HEK293 (cell line): Measurements from ENCODE around the gene XPNPEP1.

ENCODE experiments used
- CTCF ChIA-PET: fragments of 350-600 bp; formaldehyde crosslinking; extraction: SDS; loops from one replicate; lab custom pipeline; 2021; ENCODE audit warnings: antibody characterized with exemption; lab: Yijun Ruan, JAX
- POLR2A ChIA-PET: fragments of 300-600 bp; formaldehyde crosslinking; extraction: SDS; loops from one replicate; lab custom pipeline; 2020; ENCODE audit warnings: antibody characterized with exemption, inconsistent platforms; lab: Yijun Ruan, JAX
- H3K27ac ChIP-seq: fragments of 200-500 bp; sonication (Bioruptor generic); 2 replicates; pipeline ENCODE4 v1.5.1; 2014; ENCODE audit warnings: low read depth, low read length, control low read depth, inconsistent platforms; ENCODE audit errors: extremely low read depth
- H3K36me3 ChIP-seq, 2 experiments: fragments of 200-500 bp in 1 of 2; sonication (Bioruptor generic) in 1 of 2; 1 replicate in 1 of 2; 2 replicates in 1 of 2; pipeline ENCODE4 v1.5.1; 2014 to 2017; ENCODE audit warnings: inconsistent platforms in 2 of 2, low read length in 2 of 2; ENCODE audit not compliant: control insufficient read depth in 2 of 2, insufficient read depth in 1 of 2
- H3K4me1 ChIP-seq: fragments of 200-500 bp; sonication (Bioruptor generic); 2 replicates; pipeline ENCODE4 v1.5.1; 2014; ENCODE audit warnings: mild to moderate bottlenecking, low read length, inconsistent platforms; ENCODE audit not compliant: control insufficient read depth, insufficient read depth
- H3K4me3 ChIP-seq: 2 replicates; pipeline ENCODE4 v1.5.1; 2011; ENCODE audit warnings: low read depth, mild to moderate bottlenecking, control low read depth, low read length, moderate library complexity
- H3K9me3 ChIP-seq: fragments of 200-500 bp; sonication (Bioruptor generic); 2 replicates; pipeline ENCODE4 v1.5.1; 2014; ENCODE audit warnings: low read depth, low read length, inconsistent platforms; ENCODE audit not compliant: control insufficient read depth, insufficient read depth
- MZF1 ChIP-seq: fragments of 450-650 bp; formaldehyde crosslinking; IDR thresholded peaks from 2 replicates; pipeline ENCODE4 v1.5.1; 2017; ENCODE audit warnings: missing biosample characterization, missing genetic modification characterization, borderline replicate concordance
- SETDB1 ChIP-seq: IDR thresholded peaks from one replicate; pipeline ENCODE4 v1.6.1; 2017; ENCODE audit warnings: mild to moderate bottlenecking, low read length, moderate library complexity, mixed read lengths; ENCODE audit not compliant: insufficient read length
- YY2 ChIP-seq: fragments of 450-650 bp; formaldehyde crosslinking; IDR thresholded peaks from 2 replicates; pipeline ENCODE4 v1.5.1; 2016; ENCODE audit warnings: missing biosample characterization, missing genetic modification characterization
- ZNF10 ChIP-seq: fragments of 450-650 bp; formaldehyde crosslinking; IDR thresholded peaks from 2 replicates; pipeline ENCODE4 v1.5.1; 2017; ENCODE audit warnings: missing biosample characterization, missing genetic modification characterization
- ZNF146 ChIP-seq: fragments of 450-650 bp; formaldehyde crosslinking; IDR thresholded peaks from 2 replicates; pipeline ENCODE4 v1.5.1; 2016; ENCODE audit warnings: missing biosample characterization, missing genetic modification characterization
- ZNF157 ChIP-seq: fragments of 450-650 bp; formaldehyde crosslinking; IDR thresholded peaks from 2 replicates; pipeline ENCODE4 v1.5.1; 2016; ENCODE audit warnings: missing biosample characterization, missing genetic modification characterization
- ZNF311 ChIP-seq: fragments of 450-650 bp; formaldehyde crosslinking; IDR thresholded peaks from 2 replicates; pipeline ENCODE4 v1.5.1; 2017; ENCODE audit warnings: missing biosample characterization, missing genetic modification characterization, borderline replicate concordance
- ZNF501 ChIP-seq: fragments of 450-650 bp; formaldehyde crosslinking; IDR thresholded peaks from 2 replicates; pipeline ENCODE4 v1.5.1; 2016; ENCODE audit warnings: missing biosample characterization, missing genetic modification characterization
- ZNF530 ChIP-seq: fragments of 450-650 bp; formaldehyde crosslinking; IDR thresholded peaks from 2 replicates; pipeline ENCODE4 v1.5.1; 2016; ENCODE audit warnings: low read depth, missing biosample characterization, missing genetic modification characterization
- ZNF560 ChIP-seq: fragments of 450-650 bp; formaldehyde crosslinking; IDR thresholded peaks from 2 replicates; pipeline ENCODE4 v1.5.1; 2017; ENCODE audit warnings: missing biosample characterization, missing genetic modification characterization, borderline replicate concordance
- ZNF623 ChIP-seq: fragments of 450-650 bp; formaldehyde crosslinking; IDR thresholded peaks from 2 replicates; pipeline ENCODE4 v1.5.1; 2016; ENCODE audit warnings: missing biosample characterization, missing genetic modification characterization
- ZNF654 ChIP-seq: fragments of 450-650 bp; formaldehyde crosslinking; IDR thresholded peaks from 2 replicates; pipeline ENCODE4 v1.5.1; 2016; ENCODE audit warnings: low read depth, missing biosample characterization, missing genetic modification characterization
- ZNF692 ChIP-seq: fragments of 450-650 bp; formaldehyde crosslinking; IDR thresholded peaks from 2 replicates; pipeline ENCODE4 v1.5.1; 2016; ENCODE audit warnings: missing biosample characterization, missing genetic modification characterization
- ZNF785 ChIP-seq: fragments of 450-650 bp; formaldehyde crosslinking; IDR thresholded peaks from 2 replicates; pipeline ENCODE4 v1.5.1; 2016; ENCODE audit warnings: missing biosample characterization, missing genetic modification characterization
- TF ChIP-seq, protein P1 (sequence below): fragments of 450-650 bp; formaldehyde crosslinking; IDR thresholded peaks from 2 replicates; pipeline ENCODE4 v1.5.0; 2017; ENCODE audit warnings: missing biosample characterization, missing genetic modification characterization, borderline replicate concordance
- TF ChIP-seq, protein P2 (sequence below): fragments of 450-650 bp; formaldehyde crosslinking; IDR thresholded peaks from 2 replicates; pipeline ENCODE4 v1.5.1; 2017; ENCODE audit warnings: missing biosample characterization, missing genetic modification characterization
- TF ChIP-seq, protein P3 (sequence below): fragments of 450-650 bp; formaldehyde crosslinking; IDR thresholded peaks from 2 replicates; pipeline ENCODE4 v1.5.1; 2016; ENCODE audit warnings: missing biosample characterization, missing genetic modification characterization

Gene XPNPEP1

DNA sequence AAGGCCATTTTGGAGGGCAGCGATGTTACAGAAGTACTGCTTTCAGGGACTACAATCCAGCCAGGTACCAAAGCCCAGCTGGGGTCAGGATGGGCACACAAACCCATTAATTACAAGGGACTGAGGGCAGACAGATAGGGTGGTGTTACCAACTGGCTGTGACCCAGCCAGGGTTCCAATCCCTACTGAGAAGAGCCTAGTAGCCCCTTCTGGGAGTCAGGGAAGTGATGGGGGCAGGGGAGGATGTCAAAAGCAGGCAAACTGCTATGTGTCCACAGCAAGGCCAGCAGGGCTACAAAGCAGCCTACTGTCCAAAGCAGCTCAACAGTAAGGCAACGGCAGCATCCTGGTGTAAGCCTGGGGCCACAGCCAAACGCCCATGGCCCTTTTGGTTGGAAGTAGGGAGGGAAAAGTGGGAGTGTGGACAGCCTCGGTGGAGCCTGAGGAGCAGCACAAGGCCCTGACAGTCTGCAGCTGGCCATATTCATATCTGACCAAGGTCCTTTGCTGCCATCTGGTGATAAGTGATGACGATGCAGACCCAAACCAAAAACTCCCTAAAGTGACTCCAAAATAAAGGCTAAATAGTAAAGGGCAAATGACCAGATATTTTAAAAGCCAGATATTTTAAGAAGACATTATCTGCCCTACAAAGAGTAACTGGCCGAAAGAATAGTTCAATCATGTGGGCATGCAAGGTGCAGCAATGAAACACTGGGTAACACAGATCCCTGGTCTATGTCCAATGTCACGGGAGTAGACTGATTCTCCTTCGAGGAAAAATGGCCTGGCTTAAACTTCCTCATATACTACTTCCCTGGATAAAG lies 56.9 kb downstream of the XPNPEP1 start:
- POLR2A ChIA-PET: no interaction called here
- TF ChIP-seq, protein P1, sequence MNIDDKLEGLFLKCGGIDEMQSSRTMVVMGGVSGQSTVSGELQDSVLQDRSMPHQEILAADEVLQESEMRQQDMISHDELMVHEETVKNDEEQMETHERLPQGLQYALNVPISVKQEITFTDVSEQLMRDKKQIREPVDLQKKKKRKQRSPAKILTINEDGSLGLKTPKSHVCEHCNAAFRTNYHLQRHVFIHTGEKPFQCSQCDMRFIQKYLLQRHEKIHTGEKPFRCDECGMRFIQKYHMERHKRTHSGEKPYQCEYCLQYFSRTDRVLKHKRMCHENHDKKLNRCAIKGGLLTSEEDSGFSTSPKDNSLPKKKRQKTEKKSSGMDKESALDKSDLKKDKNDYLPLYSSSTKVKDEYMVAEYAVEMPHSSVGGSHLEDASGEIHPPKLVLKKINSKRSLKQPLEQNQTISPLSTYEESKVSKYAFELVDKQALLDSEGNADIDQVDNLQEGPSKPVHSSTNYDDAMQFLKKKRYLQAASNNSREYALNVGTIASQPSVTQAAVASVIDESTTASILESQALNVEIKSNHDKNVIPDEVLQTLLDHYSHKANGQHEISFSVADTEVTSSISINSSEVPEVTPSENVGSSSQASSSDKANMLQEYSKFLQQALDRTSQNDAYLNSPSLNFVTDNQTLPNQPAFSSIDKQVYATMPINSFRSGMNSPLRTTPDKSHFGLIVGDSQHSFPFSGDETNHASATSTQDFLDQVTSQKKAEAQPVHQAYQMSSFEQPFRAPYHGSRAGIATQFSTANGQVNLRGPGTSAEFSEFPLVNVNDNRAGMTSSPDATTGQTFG (tag by site-specific recombination): no peak
- TF ChIP-seq ZNF654: peak; percentile 25
- no peak for TF ChIP-seq YY2
- TF ChIP-seq ZNF692: no peak
- no peak for TF ChIP-seq ZNF157 (tag by site-specific recombination)
- TF ChIP-seq ZNF785 (tag by site-specific recombination): no peak
- TF ChIP-seq, protein P2, sequence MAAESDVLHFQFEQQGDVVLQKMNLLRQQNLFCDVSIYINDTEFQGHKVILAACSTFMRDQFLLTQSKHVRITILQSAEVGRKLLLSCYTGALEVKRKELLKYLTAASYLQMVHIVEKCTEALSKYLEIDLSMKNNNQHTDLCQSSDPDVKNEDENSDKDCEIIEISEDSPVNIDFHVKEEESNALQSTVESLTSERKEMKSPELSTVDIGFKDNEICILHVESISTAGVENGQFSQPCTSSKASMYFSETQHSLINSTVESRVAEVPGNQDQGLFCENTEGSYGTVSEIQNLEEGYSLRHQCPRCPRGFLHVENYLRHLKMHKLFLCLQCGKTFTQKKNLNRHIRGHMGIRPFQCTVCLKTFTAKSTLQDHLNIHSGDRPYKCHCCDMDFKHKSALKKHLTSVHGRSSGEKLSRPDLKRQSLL (tag by site-specific recombination): no peak
- no peak for TF ChIP-seq SETDB1
- no peak for TF ChIP-seq ZNF501
- no peak for TF ChIP-seq ZNF10
- TF ChIP-seq, protein P3, sequence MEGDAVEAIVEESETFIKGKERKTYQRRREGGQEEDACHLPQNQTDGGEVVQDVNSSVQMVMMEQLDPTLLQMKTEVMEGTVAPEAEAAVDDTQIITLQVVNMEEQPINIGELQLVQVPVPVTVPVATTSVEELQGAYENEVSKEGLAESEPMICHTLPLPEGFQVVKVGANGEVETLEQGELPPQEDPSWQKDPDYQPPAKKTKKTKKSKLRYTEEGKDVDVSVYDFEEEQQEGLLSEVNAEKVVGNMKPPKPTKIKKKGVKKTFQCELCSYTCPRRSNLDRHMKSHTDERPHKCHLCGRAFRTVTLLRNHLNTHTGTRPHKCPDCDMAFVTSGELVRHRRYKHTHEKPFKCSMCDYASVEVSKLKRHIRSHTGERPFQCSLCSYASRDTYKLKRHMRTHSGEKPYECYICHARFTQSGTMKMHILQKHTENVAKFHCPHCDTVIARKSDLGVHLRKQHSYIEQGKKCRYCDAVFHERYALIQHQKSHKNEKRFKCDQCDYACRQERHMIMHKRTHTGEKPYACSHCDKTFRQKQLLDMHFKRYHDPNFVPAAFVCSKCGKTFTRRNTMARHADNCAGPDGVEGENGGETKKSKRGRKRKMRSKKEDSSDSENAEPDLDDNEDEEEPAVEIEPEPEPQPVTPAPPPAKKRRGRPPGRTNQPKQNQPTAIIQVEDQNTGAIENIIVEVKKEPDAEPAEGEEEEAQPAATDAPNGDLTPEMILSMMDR (tag by site-specific recombination): peak; percentile 45; the same call in 1 of the 2 replicates
- CTCF ChIA-PET: interaction anchor here (0.6 to 2.3 kb wide), 6 partner anchors 11 to 219 kb away, joined by 3 to 8 read pairs (median 4); no protein-coding TSS in a partner anchor
- no peak overlapping the region for H3K4me3 ChIP-seq
- H3K27ac ChIP-seq: no peak overlapping the region
- peaks cover 11 to 82% of the 10 kb centered on the region in 2 experiments for H3K36me3 ChIP-seq
- H3K4me1 ChIP-seq: no peaks in the 10 kb centered on the region
- no peaks in the 10 kb centered on the region for H3K9me3 ChIP-seq

- ChIA-PET CTCF (no interaction called here), POLR2A (no interaction called here)
- no peak for TF ChIP-seq ZNF560
- TF ChIP-seq ZNF623: no peak
- TF ChIP-seq ZNF311 (tag by site-specific recombination): no peak
- no peak for TF ChIP-seq ZNF530 (tag by site-specific recombination)
- TF ChIP-seq ZNF146 (tag by site-specific recombination): no peak
- TF ChIP-seq MZF1 (tag by site-specific recombination): no peak
Measured at GRCh38 chr10:109863775-109864174, 59.5 kb downstream of the XPNPEP1 start.

More at GRCh38 chr10:109863775-109864174, 59.5 kb downstream of the XPNPEP1 start:
- peaks cover 11 to 56% of the 10 kb centered on the region in 2 experiments for H3K36me3 ChIP-seq
- no peak overlapping the region for H3K4me3 ChIP-seq
- no peak overlapping the region for H3K27ac ChIP-seq
- H3K9me3 ChIP-seq: no peaks in the 10 kb centered on the region
- no peaks in the 10 kb centered on the region for H3K4me1 ChIP-seq
